Measurements from ENCODE around the gene FSTL5.

FSTL5 gene

GRCh38 chr4:162038112-162038511 is 125.7 kb downstream of the FSTL5 start:
- H3K27ac ChIP-seq = no peak overlapping the region
- no peak overlapping the region for H3K4me3 ChIP-seq
- no peak for DNase-seq (ENCODE audit: low spot score)
- TF ChIP-seq CTCF (IDR thresholded peaks at IDR 0.05) = no peak

GRCh38 chr4:162017863-162018262 is 145.9 kb downstream of the FSTL5 start:
- Histone ChIP-seq H3K4me3 (no peak overlapping the region), H3K27ac (no peak overlapping the region)
- TF ChIP-seq CTCF (IDR thresholded peaks at IDR 0.05) = no peak
- DNase-seq (ENCODE audit: low spot score) = no peak

- H3K27ac ChIP-seq = no peak overlapping the region
- TF ChIP-seq CTCF (IDR thresholded peaks at IDR 0.05) = no peak
- no peak for DNase-seq (ENCODE audit: low spot score)
Measured at GRCh38 chr4:162016991-162017390, 146.8 kb downstream of the FSTL5 start.

GRCh38 chr4:162016219-162016618 is 147.6 kb downstream of the FSTL5 start:
- no peak for TF ChIP-seq CTCF (IDR thresholded peaks at IDR 0.05)
- no peak overlapping the region for H3K4me3 ChIP-seq
- H3K27ac ChIP-seq = no peak overlapping the region
- no peak for DNase-seq (ENCODE audit: low spot score)

More at GRCh38 chr4:162016991-162017390, 146.8 kb downstream of the FSTL5 start:
- no peak overlapping the region for H3K4me3 ChIP-seq

GRCh38 chr4:162015090-162015489 is 148.7 kb downstream of the FSTL5 start:
- no peak for DNase-seq (ENCODE audit: low spot score)
- Histone ChIP-seq H3K27ac (no peak overlapping the region), H3K4me3 (no peak overlapping the region)
- TF ChIP-seq CTCF (IDR thresholded peaks at IDR 0.05) = no peak

- no peak overlapping the region for H3K4me3 ChIP-seq
- H3K27ac ChIP-seq = no peak overlapping the region
- TF ChIP-seq CTCF (IDR thresholded peaks at IDR 0.05) = no peak
- no peak for DNase-seq (ENCODE audit: low spot score)
Measured at GRCh38 chr4:162011089-162011488, 152.7 kb downstream of the FSTL5 start.

- no peak for DNase-seq (ENCODE audit: low spot score)
- no peak for TF ChIP-seq CTCF (IDR thresholded peaks at IDR 0.05)
- Histone ChIP-seq H3K27ac (no peak overlapping the region), H3K4me3 (no peak overlapping the region)
Measured at GRCh38 chr4:162010362-162010761, 153.4 kb downstream of the FSTL5 start.

Data from coronary artery (tissue), 2 donors.